ENCODE measurements around the gene CCDC18. TPM values are rescaled to one million over a fixed set of nuclear protein-coding genes. Genes with fewer than 3 reads are reported as not detected.

The CCDC18 gene
- total RNA-seq, 1 donor from 2014 or later, result 12.2 TPM

DNA sequence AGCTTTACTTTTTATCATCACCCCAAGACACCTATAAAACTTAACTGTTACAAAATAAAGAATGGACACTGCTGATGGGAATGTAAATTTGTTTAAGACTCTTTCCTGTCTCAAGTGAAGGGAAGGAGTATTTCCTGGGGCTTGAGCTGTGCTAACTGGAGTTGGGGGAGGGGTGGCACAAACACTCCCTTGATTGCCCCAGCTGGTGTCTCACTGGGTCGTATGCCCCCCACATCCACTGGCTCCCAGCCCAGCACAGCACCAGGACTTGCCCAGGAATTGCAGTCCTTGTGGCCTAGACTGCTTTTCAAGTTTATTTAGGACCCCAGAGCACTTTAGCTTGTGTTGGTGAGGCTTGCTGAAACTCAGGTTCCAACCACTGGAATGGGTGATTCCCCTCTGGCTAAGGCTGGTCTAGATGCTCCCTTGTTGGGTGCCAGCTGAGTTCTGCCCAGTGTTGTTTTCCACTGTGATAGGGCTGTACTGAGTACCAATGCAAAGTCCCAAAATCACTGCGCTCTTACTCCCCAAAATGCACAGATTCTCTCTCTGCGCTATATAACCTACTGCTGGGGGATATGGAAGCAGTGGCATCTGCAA, 116.1 kb downstream of the CCDC18 start:
- no peak for FAIRE-seq
- DNase-seq (ENCODE audit: low spot score in 2 of 2), result no peak

DNA sequence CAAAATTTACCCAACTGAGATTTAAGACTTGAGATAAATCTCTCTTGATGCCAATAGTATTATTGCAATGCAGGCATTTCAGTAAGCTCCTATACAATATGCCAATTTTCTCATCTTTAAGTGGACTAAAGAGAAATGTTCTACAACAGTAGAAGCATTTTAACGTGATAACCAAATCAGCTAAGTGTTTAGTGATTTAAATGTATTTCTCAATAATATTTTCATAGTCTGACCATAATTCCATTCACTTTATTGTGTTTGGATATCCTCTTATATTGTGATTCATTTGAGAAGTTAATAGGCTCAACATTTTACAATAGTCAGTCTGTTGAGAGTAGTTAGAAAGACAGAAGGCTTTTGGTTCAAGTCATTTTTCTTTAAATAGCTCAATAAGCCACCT, 120.6 kb downstream of the CCDC18 start:
- no peak for FAIRE-seq
- no peak for DNase-seq (ENCODE audit: low spot score in 2 of 2)

DNA sequence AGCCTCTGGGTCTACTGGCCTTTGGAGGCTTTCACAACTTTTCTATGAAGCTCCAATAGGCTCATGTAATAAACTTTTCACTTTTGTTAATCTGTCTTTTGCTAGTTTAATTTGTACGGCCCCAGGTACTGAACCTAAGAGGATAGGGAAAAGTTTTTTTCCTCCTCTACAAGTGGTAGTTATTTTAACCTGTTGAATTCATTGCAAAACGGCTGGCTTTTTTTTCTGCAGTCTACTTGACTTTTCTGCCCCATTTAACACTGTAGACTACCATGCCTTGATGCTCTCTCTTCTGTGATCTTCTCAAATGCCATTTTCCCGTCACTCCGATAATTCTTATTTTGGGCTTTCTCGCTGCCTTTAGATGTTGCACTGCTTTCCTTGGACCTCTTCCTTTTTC, 121.6 kb downstream of the CCDC18 start:
- DNase-seq (ENCODE audit: low spot score in 2 of 2), result no peak
- FAIRE-seq, result no peak

DNA sequence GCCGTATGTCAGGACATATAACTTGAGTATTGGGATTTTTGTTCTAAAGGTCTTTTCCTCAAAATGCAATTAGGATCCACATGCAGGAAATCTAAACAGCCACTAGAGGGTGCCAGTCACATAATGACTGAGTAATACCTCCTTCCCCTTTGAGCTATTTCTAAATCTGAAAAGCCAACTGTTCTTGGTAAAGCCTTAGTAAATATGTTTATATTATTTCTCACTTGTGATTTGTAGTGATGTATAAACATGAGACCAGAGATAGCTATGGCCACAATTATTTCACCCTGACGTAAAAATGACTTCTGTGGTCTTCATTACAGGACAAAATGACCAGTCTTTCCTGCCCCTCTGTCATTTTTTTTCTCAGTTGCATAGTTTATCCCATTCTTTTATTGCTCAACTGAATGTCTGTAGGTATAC, 124.2 kb downstream of the CCDC18 start:
- DNase-seq (ENCODE audit: low spot score in 2 of 2) (peak; percentile 14 to 32), FAIRE-seq (peak; percentile 81)

- FAIRE-seq, result no peak
Measured at GRCh38 chr1:93306920-93307319, 126.4 kb downstream of the CCDC18 start.

DNA sequence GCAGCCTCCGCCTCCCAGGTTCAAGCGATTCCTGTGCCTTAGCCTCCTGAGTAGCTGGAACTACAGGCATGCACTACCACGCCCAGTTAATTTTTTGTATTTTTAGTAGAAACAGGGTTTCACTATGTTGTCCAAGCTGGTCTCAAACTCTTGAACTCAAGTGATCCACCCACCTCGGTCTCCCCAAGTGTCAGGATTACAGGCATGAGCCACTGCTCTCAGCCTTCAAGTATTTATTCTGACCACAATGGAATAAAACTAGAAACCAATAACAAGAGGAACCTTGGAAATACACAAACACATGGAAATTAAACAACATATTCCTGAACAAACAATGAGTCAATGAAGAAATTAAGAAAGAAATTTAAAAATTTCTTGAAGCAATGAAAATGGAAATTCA, 132.5 kb downstream of the CCDC18 start:
- no peak for FAIRE-seq
- no peak for DNase-seq (ENCODE audit: low spot score in 2 of 2)

More at GRCh38 chr1:93306920-93307319, 126.4 kb downstream of the CCDC18 start:
- DNase-seq (ENCODE audit: low spot score in 2 of 2), result no peak

- DNase-seq (ENCODE audit: low spot score in 2 of 2) (no peak), FAIRE-seq (no peak)
Measured at GRCh38 chr1:93317207-93317606, 136.7 kb downstream of the CCDC18 start.

DNA sequence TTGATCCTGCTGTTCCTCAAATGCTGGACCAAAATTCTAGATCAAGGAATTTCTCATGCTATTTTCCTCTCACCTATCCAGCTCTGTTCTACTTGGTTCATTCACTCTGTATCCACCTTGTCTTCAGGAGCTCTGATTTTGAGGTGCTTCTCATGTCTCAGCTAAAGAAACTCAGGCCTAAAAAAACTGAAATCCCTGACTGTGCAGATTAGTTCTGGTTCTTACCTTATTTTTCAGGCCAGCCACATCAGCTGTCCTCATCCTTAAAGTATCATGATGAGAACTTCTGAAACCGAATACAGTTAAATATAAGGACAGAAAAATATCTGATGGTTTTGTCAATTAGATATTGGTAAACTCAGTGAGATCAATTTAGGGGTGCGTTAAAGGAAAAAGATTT, 137.4 kb downstream of the CCDC18 start:
- FAIRE-seq, result no peak
- DNase-seq (ENCODE audit: low spot score in 2 of 2), result no peak

- FAIRE-seq (no peak), DNase-seq (ENCODE audit: low spot score in 2 of 2) (no peak)
Measured at GRCh38 chr1:93321720-93322119, 141.2 kb downstream of the CCDC18 start.

DNA sequence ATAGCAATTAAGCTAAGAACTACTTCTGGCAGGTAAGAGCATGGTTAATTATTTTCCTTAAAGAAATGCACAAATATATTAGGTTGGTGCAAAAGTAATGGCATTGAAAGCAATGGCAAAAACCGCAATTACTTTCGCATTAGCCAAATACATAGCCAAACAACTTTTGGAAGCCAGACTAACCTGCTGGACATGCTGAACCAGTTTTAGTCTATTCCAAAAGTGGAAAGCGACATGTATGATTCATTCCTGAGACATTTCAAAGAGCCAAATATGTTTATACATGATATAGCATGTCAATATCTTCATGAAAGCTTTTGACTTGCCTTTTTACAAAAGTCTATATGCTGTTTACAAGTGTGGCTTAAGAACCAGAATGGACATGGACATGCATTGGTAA, 141.8 kb downstream of the CCDC18 start:
- DNase-seq (ENCODE audit: low spot score in 2 of 2), result no peak
- FAIRE-seq, result no peak

GRCh38 chr1:93323185-93323820, 142.8 kb downstream of the CCDC18 start:
- no peak for FAIRE-seq
- no peak for DNase-seq (ENCODE audit: low spot score in 2 of 2)

GRCh38 chr1:93324486-93325464, 144.3 kb downstream of the CCDC18 start:
- no peak for DNase-seq (ENCODE audit: low spot score in 2 of 2)
- FAIRE-seq, result no peak

Small RNA genes lying within 50 kb of the gene (small RNA-seq; reads per million reads assigned to genes)
- not detected for gene AC126124.1
- not detected for gene AL139421.1

Other genes starting within 250 kb of the CCDC18 start
- gene DIPK1A, start 219.3 kb upstream of the CCDC18 start, total RNA-seq, result 24.5 TPM
- gene MTF2, start 101.4 kb upstream of the CCDC18 start, total RNA-seq, result 64.4 TPM
- 32.2 TPM for gene TMED5, start 311 bp upstream of the CCDC18 start, total RNA-seq
- 22.4 TPM for gene DR1, start 165.2 kb downstream of the CCDC18 start, total RNA-seq